ENCODE results near the gene WARS2. TPM values are rescaled to one million over a fixed set of nuclear protein-coding genes. Genes with fewer than 3 reads are reported as not detected.

Gene WARS2
- total RNA-seq, 1 experiment from 2014 or later: 18.1 TPM

- ChIA-PET POLR2A (ENCODE audit: unreplicated experiment) (no interaction called here), CTCF (no interaction called here)
- ATAC-seq: no peak
- Histone ChIP-seq H3K27me3 (ENCODE audit: low read length) (no peaks in the 10 kb centered on the region), H3K4me3 (ENCODE audit: low read length) (no peak overlapping the region), H3K27ac (ENCODE audit: low read length) (no peak overlapping the region), H3K4me1 (ENCODE audit: insufficient read depth, low read length) (no peaks in the 10 kb centered on the region), H3K4me2 (ENCODE audit: low read length) (no peak overlapping the region), H3K9me3 (ENCODE audit: low read length) (no peaks in the 10 kb centered on the region), H3K9ac (ENCODE audit: low read length) (no peak overlapping the region), H3K79me2 (ENCODE audit: low read length) (no peaks in the 10 kb centered on the region), H3K9me2 (replicated peaks; ENCODE audit: low read length) (no peaks in the 10 kb centered on the region), H4K20me1 (ENCODE audit: low read length) (no peaks in the 10 kb centered on the region), H2AFZ (ENCODE audit: low read length) (no peak overlapping the region), H3K36me3 (ENCODE audit: low read depth, low read length) (0 out of 2 replicates have a peak, but pooled peaks cover 4% of the 10 kb centered on the region), H3F3A (ENCODE audit: low read length, unreplicated experiment) (no peaks in the 10 kb centered on the region)
- BruUV-seq (replicated peaks): no TSS peak
- TF ChIP-seq, protein P1, sequence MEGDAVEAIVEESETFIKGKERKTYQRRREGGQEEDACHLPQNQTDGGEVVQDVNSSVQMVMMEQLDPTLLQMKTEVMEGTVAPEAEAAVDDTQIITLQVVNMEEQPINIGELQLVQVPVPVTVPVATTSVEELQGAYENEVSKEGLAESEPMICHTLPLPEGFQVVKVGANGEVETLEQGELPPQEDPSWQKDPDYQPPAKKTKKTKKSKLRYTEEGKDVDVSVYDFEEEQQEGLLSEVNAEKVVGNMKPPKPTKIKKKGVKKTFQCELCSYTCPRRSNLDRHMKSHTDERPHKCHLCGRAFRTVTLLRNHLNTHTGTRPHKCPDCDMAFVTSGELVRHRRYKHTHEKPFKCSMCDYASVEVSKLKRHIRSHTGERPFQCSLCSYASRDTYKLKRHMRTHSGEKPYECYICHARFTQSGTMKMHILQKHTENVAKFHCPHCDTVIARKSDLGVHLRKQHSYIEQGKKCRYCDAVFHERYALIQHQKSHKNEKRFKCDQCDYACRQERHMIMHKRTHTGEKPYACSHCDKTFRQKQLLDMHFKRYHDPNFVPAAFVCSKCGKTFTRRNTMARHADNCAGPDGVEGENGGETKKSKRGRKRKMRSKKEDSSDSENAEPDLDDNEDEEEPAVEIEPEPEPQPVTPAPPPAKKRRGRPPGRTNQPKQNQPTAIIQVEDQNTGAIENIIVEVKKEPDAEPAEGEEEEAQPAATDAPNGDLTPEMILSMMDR (conservative IDR thresholded peaks at IDR 0.05; ENCODE audit: low read depth, low read length): no peak
- TF ChIP-seq EZH2 (IDR thresholded peaks at IDR 0.05; ENCODE audit: low read length, unreplicated experiment) (no peak), EZH2phosphoT487 (IDR thresholded peaks at IDR 0.05; ENCODE audit: borderline replicate concordance, low read length) (no peak)
- no peak for DNase-seq
- intact Hi-C loops (cut with micrococcal nuclease): no loop called here
Measured at GRCh38 chr1:119069682-119070081, 70.8 kb downstream of the WARS2 start.

- BruUV-seq (replicated peaks): no TSS peak
- H3K9me3 ChIP-seq (ENCODE audit: low read length): no peaks in the 10 kb centered on the region
- 0 out of 2 replicates have a peak, but pooled peaks cover 4% of the 10 kb centered on the region for H3K36me3 ChIP-seq (ENCODE audit: low read depth, low read length)
- POLR2A ChIA-PET (ENCODE audit: unreplicated experiment): no interaction called here
- H3K27me3 ChIP-seq (ENCODE audit: low read length): no peaks in the 10 kb centered on the region
- H3F3A ChIP-seq (ENCODE audit: low read length, unreplicated experiment): no peaks in the 10 kb centered on the region
- CTCF ChIA-PET: no interaction called here
- H3K4me2 ChIP-seq (ENCODE audit: low read length): no peak overlapping the region
- H3K27ac ChIP-seq (ENCODE audit: low read length): no peak overlapping the region
- intact Hi-C loops (cut with micrococcal nuclease): no loop called here
- DNase-seq (no peak), ATAC-seq (no peak)
- no peak for TF ChIP-seq EZH2 (IDR thresholded peaks at IDR 0.05; ENCODE audit: low read length, unreplicated experiment)
- no peak for TF ChIP-seq EZH2phosphoT487 (IDR thresholded peaks at IDR 0.05; ENCODE audit: borderline replicate concordance, low read length)
- TF ChIP-seq, protein P1 (conservative IDR thresholded peaks at IDR 0.05; ENCODE audit: low read depth, low read length): no peak
- H2AFZ ChIP-seq (ENCODE audit: low read length): no peak overlapping the region
- no peaks in the 10 kb centered on the region for H3K9me2 ChIP-seq (replicated peaks; ENCODE audit: low read length)
- no peak overlapping the region for H3K9ac ChIP-seq (ENCODE audit: low read length)
- H4K20me1 ChIP-seq (ENCODE audit: low read length): no peaks in the 10 kb centered on the region
- no peaks in the 10 kb centered on the region for H3K4me1 ChIP-seq (ENCODE audit: insufficient read depth, low read length)
- H3K79me2 ChIP-seq (ENCODE audit: low read length): no peaks in the 10 kb centered on the region
- H3K4me3 ChIP-seq (ENCODE audit: low read length): no peak overlapping the region
Measured at GRCh38 chr1:119068427-119068826, 72.0 kb downstream of the WARS2 start.

DNA sequence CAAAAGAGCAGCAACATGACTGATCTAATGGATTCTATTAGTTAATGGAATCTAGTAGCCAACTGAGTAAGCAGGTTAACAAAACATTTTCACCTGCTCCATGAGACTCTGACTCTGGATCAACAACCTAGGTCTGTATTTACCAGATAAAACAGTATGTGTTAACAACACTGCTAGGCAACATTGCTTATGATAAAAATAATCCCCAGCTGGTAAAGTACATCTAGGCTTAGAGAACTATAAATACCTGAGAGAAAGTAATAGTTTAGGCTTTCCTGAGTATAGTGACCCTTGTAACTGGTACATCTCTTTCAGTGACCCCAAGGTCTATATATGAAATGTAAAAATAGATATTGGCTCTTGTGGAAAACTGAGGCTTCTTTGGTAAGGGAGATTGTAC lies 78.8 kb downstream of the WARS2 start:
- intact Hi-C loops (cut with micrococcal nuclease): no loop called here
- Histone ChIP-seq H3K4me3 (ENCODE audit: low read length) (no peak overlapping the region), H3K36me3 (ENCODE audit: low read depth, low read length) (no peaks in the 10 kb centered on the region), H3K4me1 (ENCODE audit: insufficient read depth, low read length) (no peaks in the 10 kb centered on the region), H3K79me2 (ENCODE audit: low read length) (no peaks in the 10 kb centered on the region), H3K27me3 (ENCODE audit: low read length) (no peaks in the 10 kb centered on the region), H3K27ac (ENCODE audit: low read length) (no peak overlapping the region), H4K20me1 (ENCODE audit: low read length) (no peaks in the 10 kb centered on the region), H3K9ac (ENCODE audit: low read length) (no peak overlapping the region), H2AFZ (ENCODE audit: low read length) (no peak overlapping the region), H3K9me2 (replicated peaks; ENCODE audit: low read length) (no peaks in the 10 kb centered on the region), H3K4me2 (ENCODE audit: low read length) (no peak overlapping the region), H3K9me3 (ENCODE audit: low read length) (no peaks in the 10 kb centered on the region), H3F3A (ENCODE audit: low read length, unreplicated experiment) (no peaks in the 10 kb centered on the region)
- ChIA-PET CTCF (no interaction called here), POLR2A (ENCODE audit: unreplicated experiment) (no interaction called here)
- no peak for TF ChIP-seq EZH2phosphoT487 (IDR thresholded peaks at IDR 0.05; ENCODE audit: borderline replicate concordance, low read length)
- TF ChIP-seq EZH2 (IDR thresholded peaks at IDR 0.05; ENCODE audit: low read length, unreplicated experiment): no peak
- TF ChIP-seq, protein P1 (conservative IDR thresholded peaks at IDR 0.05; ENCODE audit: low read depth, low read length): no peak
- DNase-seq: no peak
- no peak for ATAC-seq
- BruUV-seq (replicated peaks): no TSS peak

Measured in PC-3 (cell line).